ENCODE results near the gene CEMIP2. TPM values are rescaled to one million over a fixed set of nuclear protein-coding genes. Genes with fewer than 3 reads are reported as not detected.

CEMIP2 gene
- total RNA-seq, 1 experiment from 2014 or later, result 40.5 TPM

DNA sequence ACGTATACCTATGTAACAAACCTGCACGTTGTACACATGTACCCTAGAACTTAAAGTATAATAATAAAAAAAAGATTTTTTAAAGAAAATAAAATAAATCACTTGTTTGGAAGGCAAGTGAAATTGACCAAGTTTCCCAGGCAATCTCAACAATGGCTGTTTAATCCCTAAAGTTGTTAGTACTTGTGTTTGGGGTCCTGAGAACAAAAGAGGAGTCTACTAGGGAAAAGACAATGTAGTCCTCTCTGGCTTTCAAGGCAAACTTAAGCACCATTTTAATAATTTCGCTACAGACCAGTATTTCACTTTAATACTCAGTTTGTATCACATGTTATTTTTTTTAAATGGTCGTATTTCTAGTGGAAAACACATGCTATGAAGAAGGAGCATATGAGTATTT lies 14.2 kb downstream of the CEMIP2 start:
- ChIA-PET POLR2A (no interaction called here), CTCF (no interaction called here)
- Mint-ChIP-seq H3K27me3 (ENCODE audit: low read depth) (no peaks in the 10 kb centered on the region; the same call in 1 of the 2 replicates), H3K4me1 (peaks cover 81% of the 10 kb centered on the region), H3K36me3 (peaks cover 13% of the 10 kb centered on the region), H3K9me3 (no peaks in the 10 kb centered on the region), H3K4me3 (no peak overlapping the region), H3K27ac (peak overlapping the region; percentile 72)
- DNase-seq (ENCODE audit: low spot score) (no peak), ATAC-seq (no peak)
- TF ChIP-seq, protein P1, sequence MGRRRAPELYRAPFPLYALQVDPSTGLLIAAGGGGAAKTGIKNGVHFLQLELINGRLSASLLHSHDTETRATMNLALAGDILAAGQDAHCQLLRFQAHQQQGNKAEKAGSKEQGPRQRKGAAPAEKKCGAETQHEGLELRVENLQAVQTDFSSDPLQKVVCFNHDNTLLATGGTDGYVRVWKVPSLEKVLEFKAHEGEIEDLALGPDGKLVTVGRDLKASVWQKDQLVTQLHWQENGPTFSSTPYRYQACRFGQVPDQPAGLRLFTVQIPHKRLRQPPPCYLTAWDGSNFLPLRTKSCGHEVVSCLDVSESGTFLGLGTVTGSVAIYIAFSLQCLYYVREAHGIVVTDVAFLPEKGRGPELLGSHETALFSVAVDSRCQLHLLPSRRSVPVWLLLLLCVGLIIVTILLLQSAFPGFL (CRISPR knock-in tag; IDR thresholded peaks at IDR 0.05; ENCODE audit: borderline replicate concordance), result no peak
- TF ChIP-seq ETV6 (CRISPR knock-in tag; IDR thresholded peaks at IDR 0.05) (no peak), ESRRA (CRISPR knock-in tag; IDR thresholded peaks at IDR 0.05; ENCODE audit: borderline replicate concordance) (no peak), RORB (CRISPR knock-in tag; IDR thresholded peaks at IDR 0.05) (no peak), ZNF121 (CRISPR knock-in tag; IDR thresholded peaks at IDR 0.05) (no peak), KAT7 (CRISPR knock-in tag; IDR thresholded peaks at IDR 0.05; ENCODE audit: borderline replicate concordance) (no peak), FOXP1 (CRISPR knock-in tag; IDR thresholded peaks at IDR 0.05; ENCODE audit: borderline replicate concordance) (no peak), GABPB1 (CRISPR knock-in tag; IDR thresholded peaks at IDR 0.05) (no peak), ZNF263 (CRISPR knock-in tag; IDR thresholded peaks at IDR 0.05; ENCODE audit: low read depth) (no peak), NFATC4 (CRISPR knock-in tag; IDR thresholded peaks at IDR 0.05) (no peak), SOX15 (CRISPR knock-in tag; IDR thresholded peaks at IDR 0.05) (no peak), ZNF425 (CRISPR knock-in tag; conservative IDR thresholded peaks at IDR 0.05) (no peak), ZNF396 (CRISPR knock-in tag; IDR thresholded peaks at IDR 0.05; ENCODE audit: borderline replicate concordance) (no peak)
- TF ChIP-seq, protein P2, sequence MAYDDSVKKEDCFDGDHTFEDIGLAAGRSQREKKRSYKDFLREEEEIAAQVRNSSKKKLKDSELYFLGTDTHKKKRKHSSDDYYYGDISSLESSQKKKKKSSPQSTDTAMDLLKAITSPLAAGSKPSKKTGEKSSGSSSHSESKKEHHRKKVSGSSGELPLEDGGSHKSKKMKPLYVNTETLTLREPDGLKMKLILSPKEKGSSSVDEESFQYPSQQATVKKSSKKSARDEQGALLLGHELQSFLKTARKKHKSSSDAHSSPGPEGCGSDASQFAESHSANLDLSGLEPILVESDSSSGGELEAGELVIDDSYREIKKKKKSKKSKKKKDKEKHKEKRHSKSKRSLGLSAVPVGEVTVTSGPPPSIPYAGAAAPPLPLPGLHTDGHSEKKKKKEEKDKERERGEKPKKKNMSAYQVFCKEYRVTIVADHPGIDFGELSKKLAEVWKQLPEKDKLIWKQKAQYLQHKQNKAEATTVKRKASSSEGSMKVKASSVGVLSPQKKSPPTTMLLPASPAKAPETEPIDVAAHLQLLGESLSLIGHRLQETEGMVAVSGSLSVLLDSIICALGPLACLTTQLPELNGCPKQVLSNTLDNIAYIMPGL (CRISPR knock-in tag; IDR thresholded peaks at IDR 0.05), result no peak
- TF ChIP-seq, protein P3, sequence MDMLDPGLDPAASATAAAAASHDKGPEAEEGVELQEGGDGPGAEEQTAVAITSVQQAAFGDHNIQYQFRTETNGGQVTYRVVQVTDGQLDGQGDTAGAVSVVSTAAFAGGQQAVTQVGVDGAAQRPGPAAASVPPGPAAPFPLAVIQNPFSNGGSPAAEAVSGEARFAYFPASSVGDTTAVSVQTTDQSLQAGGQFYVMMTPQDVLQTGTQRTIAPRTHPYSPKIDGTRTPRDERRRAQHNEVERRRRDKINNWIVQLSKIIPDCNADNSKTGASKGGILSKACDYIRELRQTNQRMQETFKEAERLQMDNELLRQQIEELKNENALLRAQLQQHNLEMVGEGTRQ (CRISPR knock-in tag; IDR thresholded peaks at IDR 0.05), result no peak

- no peak overlapping the region; the same call in 1 of the 2 replicates for H3K4me3 Mint-ChIP-seq
- peaks cover 76% of the 10 kb centered on the region for H3K4me1 Mint-ChIP-seq
- ChIA-PET CTCF (no interaction called here), POLR2A (no interaction called here)
- no peak for DNase-seq (ENCODE audit: low spot score)
- H3K9me3 Mint-ChIP-seq, result no peaks in the 10 kb centered on the region
- peak overlapping the region; percentile 88 for H3K27ac Mint-ChIP-seq
- ATAC-seq, result no peak
- no peaks in the 10 kb centered on the region; the same call in 1 of the 2 replicates for H3K27me3 Mint-ChIP-seq (ENCODE audit: low read depth)
- H3K36me3 Mint-ChIP-seq, result peaks cover 23% of the 10 kb centered on the region
- no peak for TF ChIP-seq ZNF416 (CRISPR knock-in tag; IDR thresholded peaks at IDR 0.05)
- TF ChIP-seq, protein P4, sequence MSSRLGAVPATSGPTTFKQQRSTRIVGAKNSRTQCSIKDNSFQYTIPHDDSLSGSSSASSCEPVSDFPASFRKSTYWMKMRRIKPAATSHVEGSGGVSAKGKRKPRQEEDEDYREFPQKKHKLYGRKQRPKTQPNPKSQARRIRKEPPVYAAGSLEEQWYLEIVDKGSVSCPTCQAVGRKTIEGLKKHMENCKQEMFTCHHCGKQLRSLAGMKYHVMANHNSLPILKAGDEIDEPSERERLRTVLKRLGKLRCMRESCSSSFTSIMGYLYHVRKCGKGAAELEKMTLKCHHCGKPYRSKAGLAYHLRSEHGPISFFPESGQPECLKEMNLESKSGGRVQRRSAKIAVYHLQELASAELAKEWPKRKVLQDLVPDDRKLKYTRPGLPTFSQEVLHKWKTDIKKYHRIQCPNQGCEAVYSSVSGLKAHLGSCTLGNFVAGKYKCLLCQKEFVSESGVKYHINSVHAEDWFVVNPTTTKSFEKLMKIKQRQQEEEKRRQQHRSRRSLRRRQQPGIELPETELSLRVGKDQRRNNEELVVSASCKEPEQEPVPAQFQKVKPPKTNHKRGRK (CRISPR knock-in tag; IDR thresholded peaks at IDR 0.05; ENCODE audit: borderline replicate concordance), result no peak
- TF ChIP-seq, protein P5, sequence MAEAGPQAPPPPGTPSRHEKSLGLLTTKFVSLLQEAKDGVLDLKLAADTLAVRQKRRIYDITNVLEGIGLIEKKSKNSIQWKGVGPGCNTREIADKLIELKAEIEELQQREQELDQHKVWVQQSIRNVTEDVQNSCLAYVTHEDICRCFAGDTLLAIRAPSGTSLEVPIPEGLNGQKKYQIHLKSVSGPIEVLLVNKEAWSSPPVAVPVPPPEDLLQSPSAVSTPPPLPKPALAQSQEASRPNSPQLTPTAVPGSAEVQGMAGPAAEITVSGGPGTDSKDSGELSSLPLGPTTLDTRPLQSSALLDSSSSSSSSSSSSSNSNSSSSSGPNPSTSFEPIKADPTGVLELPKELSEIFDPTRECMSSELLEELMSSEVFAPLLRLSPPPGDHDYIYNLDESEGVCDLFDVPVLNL (CRISPR knock-in tag; IDR thresholded peaks at IDR 0.05; ENCODE audit: borderline replicate concordance, low read depth), result no peak
- no peak for TF ChIP-seq JAZF1 (CRISPR knock-in tag; IDR thresholded peaks at IDR 0.05)
- no peak for TF ChIP-seq FOXJ3 (CRISPR knock-in tag; IDR thresholded peaks at IDR 0.05; ENCODE audit: borderline replicate concordance)
- no peak for TF ChIP-seq FOXP4 (CRISPR knock-in tag; IDR thresholded peaks at IDR 0.05)
These were observed 15.4 kb downstream of the CEMIP2 start for GRCh38 chr9:71752928-71753327.
